K562 (cell line): ENCODE measurements around the gene SLC27A4. TPM values are rescaled to one million over a fixed set of nuclear protein-coding genes. Genes with fewer than 3 reads are reported as not detected.

Experiments
- BCL6 ChIP-seq: fragments of 250-450 bp; sonication (Bioruptor Pico); IDR thresholded peaks from 2 replicates; pipeline ENCODE4 v1.4.0; 2020
- C11orf30 ChIP-seq: fragments of 450-650 bp; IDR thresholded peaks from 2 replicates; pipeline ENCODE4 v1.6.1; 2016; ENCODE audit warnings: low read depth, mild to moderate bottlenecking
- ELF4 ChIP-seq: fragments of 450-650 bp; formaldehyde crosslinking; IDR thresholded peaks from 2 replicates; pipeline ENCODE4 v1.4.0; 2022; ENCODE audit warnings: missing genetic modification characterization
- FOXA3 ChIP-seq, 2 experiments: fragments of 450-650 bp in 1 of 2; sonication (generic) in 1 of 2; formaldehyde crosslinking; IDR thresholded peaks in 1 of 2; conservative IDR thresholded peaks in 1 of 2; 2 replicates each; pipeline versions ENCODE4 v1.4.0 to v1.8.0; 2020 to 2022; ENCODE audit warnings: mild to moderate bottlenecking in 2 of 2, missing genetic modification reagents in 1 of 2
- MTF1 ChIP-seq: fragments of 250-450 bp; sonication (Bioruptor Pico); IDR thresholded peaks from 2 replicates; pipeline ENCODE4 v1.9.0; 2021; ENCODE audit warnings: moderate library complexity, mild to moderate bottlenecking, inconsistent platforms, borderline replicate concordance
- NCOA1 ChIP-seq: fragments of 450-650 bp; IDR thresholded peaks from 2 replicates; pipeline ENCODE4 v1.6.1; 2016; ENCODE audit warnings: low read depth
- NR2F6 ChIP-seq: fragments of 450-650 bp; formaldehyde crosslinking; IDR thresholded peaks from 2 replicates; pipeline ENCODE4 v1.4.0; 2020; ENCODE audit warnings: mild to moderate bottlenecking
- PYGO2 ChIP-seq: fragments of 450-650 bp; IDR thresholded peaks from 2 replicates; pipeline ENCODE4 v1.6.1; 2016; ENCODE audit warnings: mild to moderate bottlenecking, missing genetic modification characterization, moderate library complexity, missing compliant biosample characterization
- SMAD1 ChIP-seq: fragments of 150-350 bp; IDR thresholded peaks from 2 replicates; pipeline ENCODE4 v1.6.1; 2014; ENCODE audit warnings: low read length, low read depth; ENCODE audit not compliant: partially characterized antibody
- SRSF9 ChIP-seq: fragments of 200-400 bp; formaldehyde crosslinking; IDR thresholded peaks from 2 replicates; pipeline ENCODE4 v1.6.1; 2017; ENCODE audit warnings: low read depth, low read length, borderline replicate concordance
- STAG1 ChIP-seq: sonication (generic); formaldehyde crosslinking; IDR thresholded peaks from 2 replicates; pipeline ENCODE4 v1.5.0; 2020; ENCODE audit warnings: missing genetic modification reagents, borderline replicate concordance
- TAF15 ChIP-seq: fragments of 200-400 bp; formaldehyde crosslinking; IDR thresholded peaks from 2 replicates; pipeline ENCODE4 v1.6.1; 2017; ENCODE audit warnings: mild to moderate bottlenecking, low read depth, low read length, moderate library complexity
- TCF7L2 ChIP-seq: fragments of 150-350 bp; IDR thresholded peaks from 2 replicates; pipeline ENCODE4 v1.6.1; 2016; ENCODE audit warnings: low read depth, mild to moderate bottlenecking, low read length, moderate library complexity
- ZNF12 ChIP-seq: sonication (generic); formaldehyde crosslinking; IDR thresholded peaks from 2 replicates; pipeline ENCODE4 v1.4.0; 2020; ENCODE audit warnings: mild to moderate bottlenecking, missing genetic modification reagents
- ZNF121 ChIP-seq: sonication (generic); formaldehyde crosslinking; conservative IDR thresholded peaks from 2 replicates; pipeline ENCODE4 v1.8.0; 2022; ENCODE audit warnings: missing genetic modification reagents
- ZNF143 ChIP-seq: sonication (generic); formaldehyde crosslinking; IDR thresholded peaks from 2 replicates; pipeline ENCODE4 v1.9.0; 2022; ENCODE audit warnings: mild to moderate bottlenecking, missing genetic modification reagents
- ZNF224 ChIP-seq: sonication (generic); formaldehyde crosslinking; IDR thresholded peaks from 2 replicates; pipeline ENCODE4 v1.8.0; 2022; ENCODE audit warnings: mild to moderate bottlenecking, missing genetic modification reagents
- ZNF830 ChIP-seq: fragments of 250-450 bp; sonication (Bioruptor Pico); IDR thresholded peaks from 2 replicates; pipeline ENCODE4 v1.5.0; 2021; ENCODE audit warnings: mild to moderate bottlenecking
- polyA plus RNA-seq, 8 experiments: library from polyadenylated mRNA; depleted of rRNA in 4 of 8; stranded (reverse) in 5 of 8; unstranded in 3 of 8; fragments of >200 nt; fragmentation: Nextera tagmentation in 2 of 8; fragmentation: Illumina TruSeq in 1 of 8; extraction: Ambion mirVana in 2 of 8; extraction: Trizol in 1 of 8; gene quantifications; 2 replicates each; pipeline versions ENCODE4 v1.2.1 to v1.2.3, GENCODE V29; 2011 to 2014; ENCODE audit warnings: inconsistent platforms in 1 of 8, missing spikeins in 1 of 8
- total RNA-seq, 7 experiments: library from RNA; depleted of rRNA in 6 of 7; stranded (reverse); fragments of >200 nt in 6 of 7; fragmentation: Illumina TruSeq in 2 of 7; extraction: Trizol in 2 of 7; gene quantifications; 2 replicates each; pipeline versions ENCODE4 v1.2.1 to v1.2.3, GENCODE V29; 2011 to 2021; ENCODE audit warnings: low replicate concordance in 1 of 7
- TF ChIP-seq, protein P1 (sequence below): fragments of 450-650 bp; IDR thresholded peaks from 2 replicates; pipeline ENCODE4 v1.7.0; 2016; ENCODE audit warnings: borderline replicate concordance
- TF ChIP-seq, protein P2 (sequence below), 2 experiments: fragments of 150-350 bp in 1 of 2; IDR thresholded peaks; 2 replicates each; pipeline ENCODE4 v1.6.1; 2012 to 2016; ENCODE audit warnings: low read depth in 2 of 2, low read length in 2 of 2, mild to moderate bottlenecking in 1 of 2, moderate library complexity in 1 of 2
- TF ChIP-seq, protein P3 (sequence below): sonication (generic); formaldehyde crosslinking; IDR thresholded peaks from 2 replicates; pipeline ENCODE4 v1.4.0; 2020; ENCODE audit warnings: mild to moderate bottlenecking, missing genetic modification reagents

Gene SLC27A4
- total and polyA plus RNA-seq, 9 of the 15 experiments (the other 6 are each of a cell fraction or from before 2014, with no cell fraction given) = 0.25 to 35.7 (median 14.0) TPM

DNA sequence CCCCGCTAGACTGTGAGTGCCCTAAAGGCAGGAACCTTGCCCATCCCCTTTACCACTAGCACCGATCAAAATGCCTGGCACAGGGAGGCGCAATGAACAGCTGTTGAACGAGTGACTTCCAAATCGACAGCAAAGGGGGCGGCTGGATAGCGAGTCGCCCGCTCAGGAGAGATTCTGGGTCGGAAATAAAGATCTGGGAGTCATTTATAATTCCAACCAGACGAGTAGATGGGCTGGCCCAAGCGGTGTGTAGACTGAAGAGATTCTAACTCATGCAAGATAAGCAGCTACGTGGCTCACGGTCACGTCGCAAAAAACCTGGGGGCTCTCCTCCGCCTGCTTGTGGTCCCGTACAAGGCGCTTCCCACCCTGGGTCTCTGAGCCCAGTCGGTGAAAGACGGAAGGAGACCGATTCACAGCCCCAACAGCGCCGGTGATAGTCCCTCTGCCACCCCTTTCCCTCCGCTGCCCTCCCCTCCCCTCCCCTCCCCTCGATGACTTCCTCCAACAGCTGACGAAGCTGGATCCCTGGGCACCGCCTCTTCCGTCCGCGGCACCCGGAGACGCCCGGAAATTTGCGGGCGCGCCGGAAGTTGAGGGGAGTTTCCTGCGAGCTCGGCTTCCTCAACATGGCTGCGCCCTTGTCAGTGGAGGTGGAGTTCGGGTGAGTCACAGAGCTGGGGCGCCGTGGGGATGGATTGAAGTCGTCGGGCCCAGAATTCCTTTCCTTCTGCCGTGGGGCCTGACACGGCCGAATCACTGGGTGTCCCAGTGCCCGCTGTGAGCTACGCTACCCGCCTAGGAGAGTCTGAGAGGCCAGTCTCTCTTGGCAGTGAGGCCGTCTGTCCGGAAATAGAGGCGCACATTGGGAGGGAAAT is 30.7 kb downstream of the SLC27A4 start, which contains the start of gene URM1 (continued):
- TF ChIP-seq, protein P1, sequence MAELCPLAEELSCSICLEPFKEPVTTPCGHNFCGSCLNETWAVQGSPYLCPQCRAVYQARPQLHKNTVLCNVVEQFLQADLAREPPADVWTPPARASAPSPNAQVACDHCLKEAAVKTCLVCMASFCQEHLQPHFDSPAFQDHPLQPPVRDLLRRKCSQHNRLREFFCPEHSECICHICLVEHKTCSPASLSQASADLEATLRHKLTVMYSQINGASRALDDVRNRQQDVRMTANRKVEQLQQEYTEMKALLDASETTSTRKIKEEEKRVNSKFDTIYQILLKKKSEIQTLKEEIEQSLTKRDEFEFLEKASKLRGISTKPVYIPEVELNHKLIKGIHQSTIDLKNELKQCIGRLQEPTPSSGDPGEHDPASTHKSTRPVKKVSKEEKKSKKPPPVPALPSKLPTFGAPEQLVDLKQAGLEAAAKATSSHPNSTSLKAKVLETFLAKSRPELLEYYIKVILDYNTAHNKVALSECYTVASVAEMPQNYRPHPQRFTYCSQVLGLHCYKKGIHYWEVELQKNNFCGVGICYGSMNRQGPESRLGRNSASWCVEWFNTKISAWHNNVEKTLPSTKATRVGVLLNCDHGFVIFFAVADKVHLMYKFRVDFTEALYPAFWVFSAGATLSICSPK = no peak
- TF ChIP-seq BCL6 (no peak), C11orf30 (peak; percentile 98), TAF15 (no peak), ZNF121 (CRISPR knock-in tag) (no peak), SMAD1 (peak; percentile 64), SRSF9 (no peak), TCF7L2 (no peak), NR2F6 (CRISPR knock-in tag) (no peak), STAG1 (CRISPR knock-in tag) (no peak), ZNF224 (CRISPR knock-in tag) (peak; percentile 19; the same call in 1 of the 2 replicates), MTF1 (no peak), PYGO2 (tag) (no peak), NCOA1 (no peak), ZNF143 (no peak), ZNF12 (CRISPR knock-in tag) (0 out of 2 replicates have a peak, but pooled peaks have one; percentile 2), ZNF830 (CRISPR knock-in tag) (0 out of 2 replicates have a peak, but pooled peaks have one; percentile 49), ELF4 (0 out of 2 replicates have a peak, but pooled peaks have one; percentile 10), FOXA3 (CRISPR knock-in tag; conservative IDR thresholded peaks at IDR 0.05 in 1 of 2, IDR thresholded peaks at IDR 0.05 in 1 of 2) (no peak)
- TF ChIP-seq, protein P2, sequence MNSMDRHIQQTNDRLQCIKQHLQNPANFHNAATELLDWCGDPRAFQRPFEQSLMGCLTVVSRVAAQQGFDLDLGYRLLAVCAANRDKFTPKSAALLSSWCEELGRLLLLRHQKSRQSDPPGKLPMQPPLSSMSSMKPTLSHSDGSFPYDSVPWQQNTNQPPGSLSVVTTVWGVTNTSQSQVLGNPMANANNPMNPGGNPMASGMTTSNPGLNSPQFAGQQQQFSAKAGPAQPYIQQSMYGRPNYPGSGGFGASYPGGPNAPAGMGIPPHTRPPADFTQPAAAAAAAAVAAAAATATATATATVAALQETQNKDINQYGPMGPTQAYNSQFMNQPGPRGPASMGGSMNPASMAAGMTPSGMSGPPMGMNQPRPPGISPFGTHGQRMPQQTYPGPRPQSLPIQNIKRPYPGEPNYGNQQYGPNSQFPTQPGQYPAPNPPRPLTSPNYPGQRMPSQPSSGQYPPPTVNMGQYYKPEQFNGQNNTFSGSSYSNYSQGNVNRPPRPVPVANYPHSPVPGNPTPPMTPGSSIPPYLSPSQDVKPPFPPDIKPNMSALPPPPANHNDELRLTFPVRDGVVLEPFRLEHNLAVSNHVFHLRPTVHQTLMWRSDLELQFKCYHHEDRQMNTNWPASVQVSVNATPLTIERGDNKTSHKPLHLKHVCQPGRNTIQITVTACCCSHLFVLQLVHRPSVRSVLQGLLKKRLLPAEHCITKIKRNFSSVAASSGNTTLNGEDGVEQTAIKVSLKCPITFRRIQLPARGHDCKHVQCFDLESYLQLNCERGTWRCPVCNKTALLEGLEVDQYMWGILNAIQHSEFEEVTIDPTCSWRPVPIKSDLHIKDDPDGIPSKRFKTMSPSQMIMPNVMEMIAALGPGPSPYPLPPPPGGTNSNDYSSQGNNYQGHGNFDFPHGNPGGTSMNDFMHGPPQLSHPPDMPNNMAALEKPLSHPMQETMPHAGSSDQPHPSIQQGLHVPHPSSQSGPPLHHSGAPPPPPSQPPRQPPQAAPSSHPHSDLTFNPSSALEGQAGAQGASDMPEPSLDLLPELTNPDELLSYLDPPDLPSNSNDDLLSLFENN (IDR thresholded peaks at IDR 0.05; ENCODE audit: low read depth in 2 of 2, low read length in 2 of 2) = no peak
- TF ChIP-seq, protein P3, sequence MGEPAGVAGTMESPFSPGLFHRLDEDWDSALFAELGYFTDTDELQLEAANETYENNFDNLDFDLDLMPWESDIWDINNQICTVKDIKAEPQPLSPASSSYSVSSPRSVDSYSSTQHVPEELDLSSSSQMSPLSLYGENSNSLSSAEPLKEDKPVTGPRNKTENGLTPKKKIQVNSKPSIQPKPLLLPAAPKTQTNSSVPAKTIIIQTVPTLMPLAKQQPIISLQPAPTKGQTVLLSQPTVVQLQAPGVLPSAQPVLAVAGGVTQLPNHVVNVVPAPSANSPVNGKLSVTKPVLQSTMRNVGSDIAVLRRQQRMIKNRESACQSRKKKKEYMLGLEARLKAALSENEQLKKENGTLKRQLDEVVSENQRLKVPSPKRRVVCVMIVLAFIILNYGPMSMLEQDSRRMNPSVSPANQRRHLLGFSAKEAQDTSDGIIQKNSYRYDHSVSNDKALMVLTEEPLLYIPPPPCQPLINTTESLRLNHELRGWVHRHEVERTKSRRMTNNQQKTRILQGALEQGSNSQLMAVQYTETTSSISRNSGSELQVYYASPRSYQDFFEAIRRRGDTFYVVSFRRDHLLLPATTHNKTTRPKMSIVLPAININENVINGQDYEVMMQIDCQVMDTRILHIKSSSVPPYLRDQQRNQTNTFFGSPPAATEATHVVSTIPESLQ (CRISPR knock-in tag) = no peak
